GM21515 (cell line): ENCODE data around the gene PVALEF.

Source experiments
- ATAC-seq: cut with Tn5 transposase; IDR thresholded peaks from one replicate; pipeline ENCODE4 v1.9.1; 2021; ENCODE audit not compliant: unreplicated experiment

Gene PVALEF

GRCh38 chr17:81128338-81128737 is 37.0 kb upstream of the PVALEF start:
- ATAC-seq = no peak

GRCh38 chr17:81128774-81129173 is 36.5 kb upstream of the PVALEF start:
- ATAC-seq = no peak

- ATAC-seq = no peak
Measured at GRCh38 chr17:81129289-81129688, 36.0 kb upstream of the PVALEF start.

GRCh38 chr17:81129711-81130367 is 35.5 kb upstream of the PVALEF start:
- ATAC-seq = no peak

GRCh38 chr17:81130385-81131361 is 34.6 kb upstream of the PVALEF start:
- no peak for ATAC-seq

GRCh38 chr17:81131486-81132196 is 33.7 kb upstream of the PVALEF start:
- ATAC-seq = no peak

- no peak for ATAC-seq
Measured at GRCh38 chr17:81132197-81132540, 33.1 kb upstream of the PVALEF start.

- ATAC-seq = no peak
Measured at GRCh38 chr17:81132770-81133723, 32.3 kb upstream of the PVALEF start.

- no peak for ATAC-seq
Measured at GRCh38 chr17:81134064-81134781, 31.1 kb upstream of the PVALEF start.

- no peak for ATAC-seq
Measured at GRCh38 chr17:81135505-81136278, 29.6 kb upstream of the PVALEF start.

- ATAC-seq = no peak
Measured at GRCh38 chr17:81136366-81136765, 28.9 kb upstream of the PVALEF start.

- no peak for ATAC-seq
Measured at GRCh38 chr17:81137248-81137647, 28.1 kb upstream of the PVALEF start.

- ATAC-seq = no peak
Measured at GRCh38 chr17:81138083-81138482, 27.2 kb upstream of the PVALEF start.

GRCh38 chr17:81138500-81138899 is 26.8 kb upstream of the PVALEF start:
- ATAC-seq = no peak

GRCh38 chr17:81139428-81139827 is 25.9 kb upstream of the PVALEF start:
- no peak for ATAC-seq

- no peak for ATAC-seq
Measured at GRCh38 chr17:81140018-81140417, 25.3 kb upstream of the PVALEF start.

GRCh38 chr17:81140695-81141094 is 24.6 kb upstream of the PVALEF start:
- no peak for ATAC-seq

- ATAC-seq = no peak
Measured at GRCh38 chr17:81142301-81143199, 22.8 kb upstream of the PVALEF start.
